GM12878 (cell line): ENCODE measurements around the gene CDC7.
"Not testable (repeated sequence)": the region's sequence is repeated elsewhere in the genome, so short reads cannot be mapped to it uniquely, and the experiment has no call there.

ENCODE experiments used
- ATF3 ChIP-seq: IDR thresholded peaks from 2 replicates; pipeline ENCODE4 v1.6.1; 2011; ENCODE audit warnings: low read depth, mild to moderate bottlenecking, low read length, moderate library complexity, borderline replicate concordance; ENCODE audit errors: extremely low read depth
- JUNB ChIP-seq: IDR thresholded peaks from 2 replicates; pipeline ENCODE4 v1.6.1; 2016; ENCODE audit warnings: antibody characterized with exemption, mild to moderate bottlenecking
- ZNF207 ChIP-seq: fragments of 450-650 bp; IDR thresholded peaks from 2 replicates; pipeline ENCODE4 v1.6.1; 2014; ENCODE audit warnings: antibody characterized with exemption, mild to moderate bottlenecking, borderline replicate concordance
- TF ChIP-seq, protein P1 (sequence below), 3 experiments: IDR thresholded peaks in 2 of 3; conservative IDR thresholded peaks in 1 of 3; 2 replicates each; pipeline ENCODE4 v1.5.1; 2011; ENCODE audit warnings: low read depth in 3 of 3, low read length in 3 of 3, mild to moderate bottlenecking in 3 of 3, control low read depth in 2 of 3, moderate library complexity in 2 of 3, inconsistent platforms in 1 of 3, mixed read lengths in 1 of 3; ENCODE audit not compliant: control insufficient read depth in 2 of 3, insufficient read depth in 1 of 3; ENCODE audit errors: extremely low read depth in 1 of 3

- TF ChIP-seq, protein P1, sequence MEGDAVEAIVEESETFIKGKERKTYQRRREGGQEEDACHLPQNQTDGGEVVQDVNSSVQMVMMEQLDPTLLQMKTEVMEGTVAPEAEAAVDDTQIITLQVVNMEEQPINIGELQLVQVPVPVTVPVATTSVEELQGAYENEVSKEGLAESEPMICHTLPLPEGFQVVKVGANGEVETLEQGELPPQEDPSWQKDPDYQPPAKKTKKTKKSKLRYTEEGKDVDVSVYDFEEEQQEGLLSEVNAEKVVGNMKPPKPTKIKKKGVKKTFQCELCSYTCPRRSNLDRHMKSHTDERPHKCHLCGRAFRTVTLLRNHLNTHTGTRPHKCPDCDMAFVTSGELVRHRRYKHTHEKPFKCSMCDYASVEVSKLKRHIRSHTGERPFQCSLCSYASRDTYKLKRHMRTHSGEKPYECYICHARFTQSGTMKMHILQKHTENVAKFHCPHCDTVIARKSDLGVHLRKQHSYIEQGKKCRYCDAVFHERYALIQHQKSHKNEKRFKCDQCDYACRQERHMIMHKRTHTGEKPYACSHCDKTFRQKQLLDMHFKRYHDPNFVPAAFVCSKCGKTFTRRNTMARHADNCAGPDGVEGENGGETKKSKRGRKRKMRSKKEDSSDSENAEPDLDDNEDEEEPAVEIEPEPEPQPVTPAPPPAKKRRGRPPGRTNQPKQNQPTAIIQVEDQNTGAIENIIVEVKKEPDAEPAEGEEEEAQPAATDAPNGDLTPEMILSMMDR (IDR thresholded peaks at IDR 0.05 in 2 of 3, conservative IDR thresholded peaks at IDR 0.05 in 1 of 3; ENCODE audit: control insufficient read depth in 2 of 3, extremely low read depth in 1 of 3, insufficient read depth in 1 of 3, low read depth in 3 of 3, low read length in 3 of 3) = not testable (repeated sequence)
- not testable (repeated sequence) for TF ChIP-seq ZNF207, ATF3, JUNB
These were observed 18.5 kb downstream of the CDC7 start for GRCh38 chr1:91519167-91519566.
